Coronary artery (tissue), 2 donors: ENCODE results near the gene CDC26.
"Not testable (repeated sequence)": the region's sequence is repeated elsewhere in the genome, so short reads cannot be mapped to it uniquely, and the experiment has no call there.

Experiments
- DNase-seq: peaks from one replicate; pipeline ENCODE4 v3.0.0-alpha.2; 2017; ENCODE audit warnings: low spot score
- H3K27ac ChIP-seq, 2 donors: fragments of 200-600 bp; sonication (generic); one replicate each; pipeline ENCODE4 v1.5.1; 2016 to 2019
- H3K4me3 ChIP-seq: fragments of 200-600 bp; sonication (generic); 2 replicates; pipeline ENCODE4 v1.5.1; 2016; ENCODE audit warnings: mild to moderate bottlenecking, moderate library complexity
- CTCF ChIP-seq: fragments of 200-600 bp; sonication (generic); IDR thresholded peaks from one replicate; pipeline ENCODE4 v1.5.1; 2019; ENCODE audit warnings: antibody characterized with exemption

CDC26 gene

DNA sequence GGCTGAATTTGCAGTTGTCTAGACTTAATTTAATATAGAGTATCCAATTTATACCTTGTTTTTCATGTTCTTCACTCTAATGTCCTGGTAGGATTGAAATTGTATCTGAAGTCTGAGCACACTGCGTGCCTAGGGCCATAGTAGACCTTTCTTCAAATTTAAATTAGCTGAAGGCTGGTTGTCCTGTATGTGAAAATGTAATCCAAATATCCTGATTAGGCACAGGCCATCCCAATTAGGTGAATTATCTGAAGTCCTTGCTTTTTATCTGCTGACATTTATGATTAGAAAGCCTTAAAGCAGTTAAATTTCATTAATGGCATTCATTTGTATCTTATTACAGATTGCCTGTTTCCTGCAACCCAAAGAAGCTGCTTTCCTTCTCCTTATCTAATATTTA, 20.4 kb downstream of the CDC26 start:
- DNase-seq, result no peak
- no peak overlapping the region for H3K27ac ChIP-seq
- TF ChIP-seq CTCF, result no peak
- H3K4me3 ChIP-seq, result no peak overlapping the region

- DNase-seq, result no peak
- no peak overlapping the region for H3K27ac ChIP-seq
- H3K4me3 ChIP-seq, result no peak overlapping the region
- no peak for TF ChIP-seq CTCF
Observed at GRCh38 chr9:113250807-113251206, 24.6 kb downstream of the CDC26 start.

DNA sequence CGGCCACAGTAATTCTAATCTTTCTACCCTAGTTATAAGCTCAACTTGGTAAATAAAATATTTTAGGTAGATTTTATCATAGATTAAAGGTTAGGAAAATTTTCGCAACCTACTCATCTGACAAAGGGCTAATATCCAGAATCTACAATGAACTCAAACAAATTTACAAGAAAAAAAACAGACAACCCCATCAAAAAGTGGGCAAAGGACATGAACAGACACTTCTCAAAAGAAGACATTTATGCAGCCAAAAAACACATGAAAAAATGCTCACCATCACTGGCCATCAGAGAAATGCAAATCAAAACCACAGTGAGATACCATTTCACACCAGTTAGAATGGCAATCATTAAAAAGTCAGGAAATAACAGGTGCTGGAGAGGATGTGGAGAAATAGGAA, 25.7 kb downstream of the CDC26 start:
- DNase-seq, H3K4me3 ChIP-seq, H3K27ac ChIP-seq: not testable (repeated sequence)

- DNase-seq, result no peak
- Histone ChIP-seq H3K27ac (no peak overlapping the region), H3K4me3 (no peak overlapping the region)
- no peak for TF ChIP-seq CTCF
Observed at GRCh38 chr9:113247640-113248039, 27.7 kb downstream of the CDC26 start.

DNA sequence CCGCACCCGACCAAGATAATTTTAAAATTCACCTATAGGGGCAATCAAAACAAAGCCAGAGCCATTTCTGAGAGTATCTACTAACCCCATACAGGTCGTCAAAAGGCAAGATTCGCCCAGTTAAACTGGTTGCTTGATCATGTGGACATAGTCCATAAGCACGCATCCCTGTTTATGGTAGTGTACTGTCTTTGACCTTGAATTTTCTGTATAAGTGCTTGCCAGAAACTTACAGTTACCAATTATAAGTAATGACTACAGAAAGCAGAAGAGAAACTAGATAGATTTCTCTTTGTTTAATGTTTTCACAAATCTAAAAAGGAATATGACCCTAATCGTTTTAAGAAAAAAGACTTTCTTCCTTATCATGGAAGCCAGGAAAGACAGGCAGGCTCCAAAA, 28.4 kb downstream of the CDC26 start:
- no peak overlapping the region for H3K4me3 ChIP-seq
- H3K27ac ChIP-seq, result no peak overlapping the region
- DNase-seq, result no peak
- TF ChIP-seq CTCF, result no peak

- DNase-seq, result no peak
- no peak for TF ChIP-seq CTCF
- Histone ChIP-seq H3K27ac (no peak overlapping the region), H3K4me3 (no peak overlapping the region)
Observed at GRCh38 chr9:113245894-113246293, 29.5 kb downstream of the CDC26 start.

DNA sequence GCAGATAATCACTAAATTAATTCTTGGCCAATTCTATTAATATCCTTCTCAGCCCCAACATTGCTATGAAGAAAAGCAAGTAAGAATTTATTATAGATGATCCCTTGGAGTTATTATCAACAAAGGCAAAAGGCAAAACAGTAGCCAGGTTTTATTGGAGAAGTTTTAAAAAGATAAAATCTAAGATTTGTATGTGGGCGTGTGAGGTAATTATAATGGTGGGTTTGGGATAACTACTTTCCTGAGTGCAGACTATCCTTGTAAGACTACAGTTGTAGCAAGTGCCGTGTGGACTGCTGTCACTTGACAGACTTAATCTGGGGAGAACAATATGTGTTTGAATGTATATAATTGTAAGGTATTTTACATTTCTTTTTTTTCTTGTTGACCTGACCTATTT, 30.8 kb downstream of the CDC26 start:
- no peak for DNase-seq
- H3K27ac ChIP-seq, result no peak overlapping the region
- no peak for TF ChIP-seq CTCF
- H3K4me3 ChIP-seq, result no peak overlapping the region

GRCh38 chr9:113241161-113241560, 34.2 kb downstream of the CDC26 start:
- H3K4me3 ChIP-seq, result no peak overlapping the region

More at GRCh38 chr9:113241161-113241560, 34.2 kb downstream of the CDC26 start:
- no peak for DNase-seq
- TF ChIP-seq CTCF, result no peak
- H3K27ac ChIP-seq, result no peak overlapping the region
